GM21528 (cell line): ENCODE data around the gene LDLRAP1.

Source experiments
- ATAC-seq: cut with Tn5 transposase; IDR thresholded peaks from one replicate; pipeline ENCODE4 v1.9.1; 2021; ENCODE audit warnings: mild to moderate bottlenecking, moderate library complexity; ENCODE audit not compliant: unreplicated experiment, low FRiP score

LDLRAP1 gene

GRCh38 chr1:25523542-25523941 is 19.9 kb upstream of the LDLRAP1 start:
- no peak for ATAC-seq

DNA sequence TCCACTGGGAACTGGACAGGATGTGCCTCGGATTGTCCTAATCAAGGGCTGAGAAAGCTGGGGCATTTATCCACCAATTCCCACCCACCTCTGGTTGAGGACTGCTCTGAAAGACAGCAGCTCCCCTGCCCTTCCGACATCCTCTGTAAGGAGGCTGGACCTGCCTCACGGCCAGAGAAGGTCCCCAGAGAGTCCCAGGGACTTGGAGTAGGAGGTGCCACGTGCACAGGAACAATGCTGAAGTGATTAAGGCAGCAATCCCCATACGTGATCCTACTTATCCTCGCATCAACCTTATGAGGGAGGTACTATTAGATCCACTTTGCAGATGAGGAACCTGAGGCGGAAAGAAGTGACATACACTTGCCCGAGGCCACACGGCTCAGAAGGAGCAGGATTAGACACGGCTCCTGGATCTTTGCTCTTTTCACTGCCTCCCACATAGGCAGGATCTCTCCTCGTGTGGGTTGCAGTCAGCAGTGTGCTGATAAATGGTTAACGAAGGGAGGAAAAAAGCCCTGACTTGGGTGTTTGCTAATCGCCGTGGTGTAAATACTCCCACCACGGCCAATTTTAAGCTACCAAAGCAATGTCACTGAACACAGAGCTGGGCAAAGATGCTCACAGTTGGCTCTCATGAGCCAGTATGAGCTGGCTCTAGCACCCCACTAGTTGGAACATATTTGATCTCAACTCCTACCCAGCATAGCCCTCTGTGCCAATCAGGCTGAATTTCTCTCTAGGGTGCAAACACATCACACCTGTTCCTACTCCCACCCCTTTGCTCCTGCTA is 18.6 kb upstream of the LDLRAP1 start:
- ATAC-seq, result no peak

GRCh38 chr1:25525361-25525688 is 18.1 kb upstream of the LDLRAP1 start:
- ATAC-seq, result no peak

DNA sequence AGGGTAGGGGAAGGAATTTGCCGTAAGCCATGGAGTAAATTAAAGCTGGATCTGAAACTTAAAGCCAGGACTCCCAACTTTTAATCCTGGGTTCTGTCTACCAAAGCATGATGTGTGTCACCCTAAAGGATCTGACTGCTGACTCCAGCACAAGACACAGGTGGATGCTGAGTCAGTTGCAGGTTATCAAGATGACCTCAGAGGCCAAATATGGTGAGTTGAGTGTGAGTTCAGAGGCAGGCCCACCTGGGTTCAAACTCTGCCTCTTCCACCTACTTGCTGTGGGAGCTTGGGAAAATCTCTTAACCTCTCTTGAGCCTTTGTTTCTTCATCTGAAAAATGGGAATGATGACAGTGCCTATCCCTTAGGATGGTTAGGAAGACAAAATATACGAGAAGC is 16.7 kb upstream of the LDLRAP1 start:
- no peak for ATAC-seq

GRCh38 chr1:25527226-25527846 is 16.1 kb upstream of the LDLRAP1 start:
- ATAC-seq, result no peak

- ATAC-seq, result no peak
Measured at GRCh38 chr1:25527946-25528595, 15.3 kb upstream of the LDLRAP1 start.

GRCh38 chr1:25528881-25529517 is 14.4 kb upstream of the LDLRAP1 start:
- no peak for ATAC-seq

DNA sequence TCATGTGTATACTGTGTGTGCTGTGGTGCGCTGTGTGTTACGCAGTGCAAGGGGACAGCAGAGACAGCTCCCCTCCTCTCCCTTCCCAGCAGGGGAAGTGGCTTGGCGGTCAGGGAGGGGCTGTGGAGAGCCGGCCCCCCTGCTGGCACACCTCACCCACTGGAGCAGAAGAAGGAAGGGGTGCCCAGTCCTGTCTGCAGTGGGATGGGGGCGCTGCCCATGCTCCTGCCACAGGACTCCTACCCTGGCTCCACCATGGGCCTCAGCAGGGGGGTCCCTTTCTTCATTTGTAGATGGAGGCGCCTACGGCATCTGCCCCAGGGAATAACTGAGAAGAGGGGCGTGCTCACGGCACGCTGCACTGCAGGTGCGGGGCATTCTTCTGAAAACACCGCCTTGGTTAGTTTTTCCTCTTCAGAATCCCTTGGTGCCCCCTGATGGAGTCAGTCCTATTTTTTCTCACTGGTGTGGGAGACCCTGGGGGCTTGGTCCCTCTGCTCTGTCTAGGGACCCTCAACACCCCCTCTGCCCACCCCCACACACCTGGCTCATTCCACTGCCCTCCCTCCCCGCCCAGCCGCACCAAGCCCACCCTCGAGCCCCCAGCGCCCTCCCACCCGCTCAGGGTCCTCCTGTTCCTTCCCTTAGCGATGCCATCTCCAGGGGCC is 13.8 kb upstream of the LDLRAP1 start:
- no peak for ATAC-seq

DNA sequence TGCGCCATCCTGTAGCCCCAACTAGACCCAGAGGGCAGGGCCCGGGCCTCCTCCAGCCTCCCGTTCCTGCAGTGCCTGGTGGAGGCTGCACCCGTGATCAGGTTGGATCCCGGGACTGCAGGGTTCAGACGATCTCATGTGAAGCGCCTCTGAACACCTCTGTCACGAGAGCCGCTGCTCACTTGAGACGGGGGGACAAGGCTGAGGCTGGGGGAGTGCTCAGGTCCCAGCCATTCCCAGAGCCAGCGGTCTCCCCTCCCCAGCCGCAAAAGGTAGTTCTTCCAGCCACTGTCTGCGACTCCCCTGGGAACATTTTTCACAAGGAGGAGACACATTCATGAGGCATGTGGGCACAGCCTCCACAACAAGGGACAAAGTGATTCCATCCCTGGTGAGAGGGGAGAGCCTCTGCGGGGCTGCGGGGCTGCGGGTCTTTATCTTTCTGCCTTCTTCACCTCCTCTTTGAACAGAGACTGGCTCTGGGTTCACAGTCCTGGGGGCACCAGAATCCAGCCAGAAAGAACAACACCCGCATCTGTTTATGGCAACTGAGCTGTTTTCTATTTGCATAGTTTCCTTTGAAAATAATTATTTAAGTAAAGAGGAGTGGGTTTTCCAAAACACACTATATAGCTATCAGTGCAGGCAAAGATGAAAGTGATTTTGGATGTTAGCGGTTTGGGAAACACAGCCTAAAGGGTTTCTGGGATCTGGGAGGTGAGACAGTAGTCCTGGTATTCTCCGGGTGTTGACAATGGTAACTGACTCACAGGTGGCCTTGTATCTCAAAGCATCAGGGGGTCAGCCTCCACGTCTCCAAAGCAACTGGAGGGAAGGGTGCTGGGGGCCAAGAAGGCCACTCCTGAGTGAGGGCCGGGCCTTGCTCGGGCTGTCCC is 13.0 kb upstream of the LDLRAP1 start:
- no peak for ATAC-seq

- ATAC-seq, result no peak
Measured at GRCh38 chr1:25531082-25531461, 12.3 kb upstream of the LDLRAP1 start.

- ATAC-seq, result no peak
Measured at GRCh38 chr1:25532970-25533369, 10.4 kb upstream of the LDLRAP1 start.

GRCh38 chr1:25533775-25534409 is 9.5 kb upstream of the LDLRAP1 start:
- no peak for ATAC-seq

DNA sequence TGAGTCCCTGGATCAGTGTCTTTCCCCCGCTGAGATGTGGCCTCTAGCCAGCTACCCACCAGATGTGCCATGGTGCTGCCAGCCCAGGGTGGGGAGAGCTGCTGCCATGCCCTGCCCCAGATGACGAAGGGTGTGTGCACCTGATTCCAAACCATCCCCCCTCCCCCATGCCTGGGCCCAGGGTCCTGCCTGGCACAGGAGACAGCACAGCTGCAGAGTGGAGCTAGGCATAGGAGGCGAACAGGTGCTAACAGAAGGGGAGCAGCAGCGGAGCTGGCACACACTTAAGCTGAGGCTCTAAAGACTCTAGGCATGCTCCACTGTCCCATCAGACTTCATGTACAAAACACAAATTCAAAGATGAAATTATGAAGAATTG is 9.0 kb upstream of the LDLRAP1 start:
- no peak for ATAC-seq

DNA sequence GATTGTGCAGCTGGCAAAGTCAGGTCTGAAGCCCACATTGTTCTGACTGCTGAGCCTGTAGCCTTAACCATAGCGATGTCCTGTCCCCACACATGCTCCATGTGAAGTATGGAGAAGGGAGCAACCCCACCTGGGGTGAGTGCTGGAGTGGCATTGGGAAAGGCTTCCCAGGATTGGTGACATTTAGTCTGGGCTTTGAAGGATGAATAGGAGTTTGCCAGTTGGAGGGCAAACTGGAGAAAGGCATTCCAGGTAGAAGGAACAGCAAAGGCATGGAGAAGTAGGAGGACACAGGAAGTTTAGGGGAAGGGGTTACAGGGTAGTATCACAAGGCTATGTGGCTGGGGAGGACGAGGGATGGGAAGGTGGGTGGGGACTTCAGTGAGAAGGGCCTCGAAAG is 7.3 kb upstream of the LDLRAP1 start:
- ATAC-seq, result no peak

- ATAC-seq, result no peak
Measured at GRCh38 chr1:25537153-25537831, 6.1 kb upstream of the LDLRAP1 start.

GRCh38 chr1:25538191-25538767 is 5.1 kb upstream of the LDLRAP1 start:
- ATAC-seq, result no peak

DNA sequence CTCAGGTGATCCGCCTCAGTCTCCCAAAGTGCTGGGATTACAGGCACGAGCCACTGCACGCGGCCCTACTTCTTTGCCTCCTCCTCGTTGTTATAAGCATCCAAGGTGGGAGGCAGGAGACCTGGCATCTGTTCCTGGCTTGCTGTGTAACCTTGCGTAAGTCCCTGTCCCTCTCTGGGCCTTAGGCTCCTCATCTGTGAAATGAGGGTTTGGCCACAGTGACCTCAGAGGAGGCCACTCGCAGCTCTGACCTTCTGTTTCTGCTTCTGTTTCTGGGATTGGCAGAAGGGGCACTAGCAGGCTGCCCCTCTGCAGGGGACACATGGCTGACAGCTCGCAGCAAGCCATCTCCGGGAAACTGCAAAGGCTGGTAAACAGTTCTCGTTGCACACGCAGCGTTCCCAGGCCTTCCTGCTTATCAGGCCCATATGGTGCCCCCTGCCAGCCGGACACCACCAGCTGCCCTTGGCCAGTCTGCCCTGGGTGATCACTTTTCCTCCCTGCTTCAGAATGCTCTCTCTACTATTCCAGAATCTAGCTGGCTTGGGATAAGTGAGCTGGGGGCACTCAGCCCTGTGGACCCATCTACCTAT is 2.6 kb upstream of the LDLRAP1 start:
- no peak for ATAC-seq

- ATAC-seq, result no peak
Measured at GRCh38 chr1:25541425-25541824, 2.0 kb upstream of the LDLRAP1 start.
